GM19395 (cell line): ENCODE results near the gene UBA7.
A peak's percentile ranks its signal among the peaks of the same experiment; 100 is the strongest.
"Not testable (repeated sequence)": the region's sequence is repeated elsewhere in the genome, so short reads cannot be mapped to it uniquely, and the experiment has no call there.

Source experiments
- ATAC-seq: cut with Tn5 transposase; IDR thresholded peaks from one replicate; pipeline ENCODE4 v1.9.1; 2021; ENCODE audit warnings: mild to moderate bottlenecking, moderate library complexity; ENCODE audit not compliant: unreplicated experiment

The UBA7 gene

GRCh38 chr3:49813497-49814174 lies at the start of gene UBA7:
UBA7 (minus strand) TSS chr3:49813953; CDS start chr3:49813787, 166 bp downstream.
- ATAC-seq: peak; percentile 82

GRCh38 chr3:49859576-49860305 lies 46.0 kb upstream of the UBA7 start:
- ATAC-seq: no peak

- peak; percentile 96 for ATAC-seq
Observed at GRCh38 chr3:49856181-49857005, 42.6 kb upstream of the UBA7 start, which contains the start of gene TRAIP. TRAIP (minus strand) TSS chr3:49856564; CDS start chr3:49856453, 111 bp downstream.

- ATAC-seq: no peak
Observed at GRCh38 chr3:49855662-49856061, 41.9 kb upstream of the UBA7 start.

GRCh38 chr3:49845694-49846093 lies 31.9 kb upstream of the UBA7 start:
- ATAC-seq: no peak

- ATAC-seq: no peak
Observed at GRCh38 chr3:49844464-49845183, 30.9 kb upstream of the UBA7 start.

- no peak for ATAC-seq
Observed at GRCh38 chr3:49842843-49843517, 29.2 kb upstream of the UBA7 start.

GRCh38 chr3:49841806-49842205 lies 28.1 kb upstream of the UBA7 start:
- ATAC-seq: no peak

- no peak for ATAC-seq
Observed at GRCh38 chr3:49841126-49841696, 27.5 kb upstream of the UBA7 start.

- ATAC-seq: no peak
Observed at GRCh38 chr3:49840388-49840787, 26.6 kb upstream of the UBA7 start.

GRCh38 chr3:49839193-49839809 lies 25.5 kb upstream of the UBA7 start:
- ATAC-seq: no peak

GRCh38 chr3:49831341-49831740 lies 17.6 kb upstream of the UBA7 start:
- ATAC-seq: no peak

- no peak for ATAC-seq
Observed at GRCh38 chr3:49826016-49826415, 12.3 kb upstream of the UBA7 start.

GRCh38 chr3:49823131-49823530 lies 9.4 kb upstream of the UBA7 start:
- not testable (repeated sequence) for ATAC-seq

- ATAC-seq: no peak
Observed at GRCh38 chr3:49812916-49813496, 747 bp downstream of the UBA7 start.

- no peak for ATAC-seq
Observed at GRCh38 chr3:49807431-49808114, 6.2 kb downstream of the UBA7 start.

- no peak for ATAC-seq
Observed at GRCh38 chr3:49806850-49807249, 6.9 kb downstream of the UBA7 start.

- no peak for ATAC-seq
Observed at GRCh38 chr3:49805897-49806701, 7.7 kb downstream of the UBA7 start.
